Chondrocyte (in vitro differentiated cells): ENCODE data around the gene PTEN. TPM values are rescaled to one million over a fixed set of nuclear protein-coding genes. Genes with fewer than 3 reads are reported as not detected.
"Not testable (repeated sequence)": the region's sequence is repeated elsewhere in the genome, so short reads cannot be mapped to it uniquely, and the experiment has no call there.

Source experiments
- DNase-seq: peaks from one replicate; pipeline ENCODE4 v3.0.0; 2021; ENCODE audit warnings: mixed read lengths, low spot score
- H3K27ac Mint-ChIP-seq: one replicate; pipeline ENCODE4 v1.8.0; 2021; ENCODE audit warnings: mild to moderate bottlenecking, moderate library complexity, mixed read lengths; ENCODE audit not compliant: unreplicated experiment
- H3K27me3 Mint-ChIP-seq: 2 replicates; pipeline ENCODE4 v1.8.0; 2021; ENCODE audit warnings: low read depth, mixed read lengths
- H3K36me3 Mint-ChIP-seq: 2 replicates; pipeline ENCODE4 v1.8.0; 2021; ENCODE audit warnings: low read depth, mixed read lengths
- H3K4me1 Mint-ChIP-seq: 2 replicates; pipeline ENCODE4 v1.8.0; 2021; ENCODE audit warnings: low read depth, mild to moderate bottlenecking, mixed read lengths
- H3K4me3 Mint-ChIP-seq: one replicate; pipeline ENCODE4 v1.8.0; 2021; ENCODE audit warnings: mild to moderate bottlenecking, moderate library complexity, mixed read lengths; ENCODE audit not compliant: unreplicated experiment
- H3K9me3 Mint-ChIP-seq: 2 replicates; pipeline ENCODE4 v1.8.0; 2021; ENCODE audit warnings: low read depth, mixed read lengths
- total RNA-seq: library from RNA; stranded (reverse); gene quantifications from 3 replicates; pipeline ENCODE4 v1.2.1, GENCODE V29; 2021
- TF ChIP-seq, protein P1 (sequence below): fragments of 200-600 bp; sonication (generic); IDR thresholded peaks from 2 replicates; pipeline ENCODE4 v1.5.0; 2021; ENCODE audit warnings: antibody characterized with exemption, mild to moderate bottlenecking, moderate library complexity

Gene PTEN
- total RNA-seq, 1 donor from 2014 or later: 85.4 TPM

DNA sequence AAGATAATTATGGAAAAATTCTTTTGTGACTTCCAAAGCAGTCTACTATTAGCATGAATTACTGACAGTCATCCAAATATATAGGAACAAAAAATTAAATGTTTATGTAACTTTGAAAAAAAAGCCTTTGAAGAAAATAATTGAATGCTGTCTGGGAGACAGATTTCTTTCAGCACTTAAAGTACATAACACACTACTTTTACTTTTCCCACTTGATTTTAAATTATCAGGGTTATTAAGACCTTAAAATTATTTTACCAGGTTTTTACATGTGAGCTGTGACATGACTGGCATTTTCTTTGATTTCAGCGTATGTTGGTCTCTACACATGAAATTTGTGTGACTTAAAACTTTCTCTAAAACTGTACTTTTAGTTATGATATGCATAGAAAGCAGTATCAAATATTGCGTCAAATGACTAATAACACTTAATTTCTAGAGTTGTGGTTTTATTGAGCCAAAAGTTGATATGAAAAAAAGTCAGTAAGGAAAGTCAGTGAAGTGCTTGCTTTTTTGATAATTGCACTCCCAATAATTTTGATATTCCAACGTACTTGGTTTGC lies 3.1 kb downstream of the PTEN start:
- TF ChIP-seq, protein P1, sequence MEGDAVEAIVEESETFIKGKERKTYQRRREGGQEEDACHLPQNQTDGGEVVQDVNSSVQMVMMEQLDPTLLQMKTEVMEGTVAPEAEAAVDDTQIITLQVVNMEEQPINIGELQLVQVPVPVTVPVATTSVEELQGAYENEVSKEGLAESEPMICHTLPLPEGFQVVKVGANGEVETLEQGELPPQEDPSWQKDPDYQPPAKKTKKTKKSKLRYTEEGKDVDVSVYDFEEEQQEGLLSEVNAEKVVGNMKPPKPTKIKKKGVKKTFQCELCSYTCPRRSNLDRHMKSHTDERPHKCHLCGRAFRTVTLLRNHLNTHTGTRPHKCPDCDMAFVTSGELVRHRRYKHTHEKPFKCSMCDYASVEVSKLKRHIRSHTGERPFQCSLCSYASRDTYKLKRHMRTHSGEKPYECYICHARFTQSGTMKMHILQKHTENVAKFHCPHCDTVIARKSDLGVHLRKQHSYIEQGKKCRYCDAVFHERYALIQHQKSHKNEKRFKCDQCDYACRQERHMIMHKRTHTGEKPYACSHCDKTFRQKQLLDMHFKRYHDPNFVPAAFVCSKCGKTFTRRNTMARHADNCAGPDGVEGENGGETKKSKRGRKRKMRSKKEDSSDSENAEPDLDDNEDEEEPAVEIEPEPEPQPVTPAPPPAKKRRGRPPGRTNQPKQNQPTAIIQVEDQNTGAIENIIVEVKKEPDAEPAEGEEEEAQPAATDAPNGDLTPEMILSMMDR: no peak
- peak overlapping the region; percentile 96 for H3K27ac Mint-ChIP-seq
- H3K4me3 Mint-ChIP-seq: peak overlapping the region; percentile 98
- H3K36me3 Mint-ChIP-seq: peaks cover 1% of the 10 kb centered on the region
- peaks cover 47% of the 10 kb centered on the region for H3K4me1 Mint-ChIP-seq
- no peaks in the 10 kb centered on the region for H3K9me3 Mint-ChIP-seq
- no peak for DNase-seq
- H3K27me3 Mint-ChIP-seq: no peaks in the 10 kb centered on the region

DNA sequence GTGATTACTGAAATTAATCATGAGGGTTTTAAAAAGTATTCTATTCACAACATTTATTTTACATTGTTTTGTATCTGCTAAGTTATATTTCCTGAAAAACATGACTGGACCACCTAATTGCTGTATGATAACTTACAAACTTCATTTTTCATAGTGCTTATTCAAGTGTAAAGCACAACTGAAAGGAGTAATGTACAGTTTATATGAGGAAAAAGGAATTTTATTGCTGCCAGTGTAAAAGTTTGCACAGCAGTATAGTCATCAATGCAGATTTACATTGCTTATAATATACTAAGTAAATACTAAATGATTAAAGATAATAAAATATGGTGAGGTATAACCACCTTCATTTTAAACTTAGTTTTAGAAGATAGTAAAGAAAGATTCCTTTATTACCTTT lies 4.0 kb downstream of the PTEN start:
- Mint-ChIP-seq H3K36me3 (peaks cover 1% of the 10 kb centered on the region), H3K4me1 (peaks cover 50% of the 10 kb centered on the region), H3K9me3 (no peaks in the 10 kb centered on the region), H3K4me3 (peak overlapping the region; percentile 98), H3K27me3 (no peaks in the 10 kb centered on the region), H3K27ac (peak overlapping the region; percentile 96)
- no peak for DNase-seq
- TF ChIP-seq, protein P1: no peak

DNA sequence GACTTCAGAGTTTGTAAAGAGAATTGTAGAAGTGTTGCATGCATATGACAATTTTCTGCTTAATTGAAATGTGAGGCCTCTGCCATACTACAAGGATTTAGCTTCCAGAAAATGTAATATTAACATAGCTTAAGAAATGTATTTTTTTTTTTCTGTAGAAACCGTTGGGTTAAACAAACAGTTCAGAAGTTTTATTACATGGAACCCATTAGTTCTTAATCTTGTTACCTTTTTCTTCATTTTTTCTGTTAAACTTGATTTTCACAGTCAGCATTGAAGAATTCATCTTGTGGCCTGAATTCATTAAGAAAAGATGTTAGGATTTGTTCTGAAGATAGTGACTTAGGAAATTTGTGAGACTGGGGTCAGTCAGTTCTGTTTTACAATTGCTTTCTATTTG lies 4.9 kb downstream of the PTEN start:
- no peaks in the 10 kb centered on the region for H3K9me3 Mint-ChIP-seq
- H3K4me1 Mint-ChIP-seq: peaks cover 55% of the 10 kb centered on the region
- TF ChIP-seq, protein P1: no peak
- H3K27me3 Mint-ChIP-seq: no peaks in the 10 kb centered on the region
- H3K36me3 Mint-ChIP-seq: peaks cover 1% of the 10 kb centered on the region
- H3K4me3 Mint-ChIP-seq: peak overlapping the region; percentile 58
- no peak for DNase-seq
- H3K27ac Mint-ChIP-seq: peak overlapping the region; percentile 52

DNA sequence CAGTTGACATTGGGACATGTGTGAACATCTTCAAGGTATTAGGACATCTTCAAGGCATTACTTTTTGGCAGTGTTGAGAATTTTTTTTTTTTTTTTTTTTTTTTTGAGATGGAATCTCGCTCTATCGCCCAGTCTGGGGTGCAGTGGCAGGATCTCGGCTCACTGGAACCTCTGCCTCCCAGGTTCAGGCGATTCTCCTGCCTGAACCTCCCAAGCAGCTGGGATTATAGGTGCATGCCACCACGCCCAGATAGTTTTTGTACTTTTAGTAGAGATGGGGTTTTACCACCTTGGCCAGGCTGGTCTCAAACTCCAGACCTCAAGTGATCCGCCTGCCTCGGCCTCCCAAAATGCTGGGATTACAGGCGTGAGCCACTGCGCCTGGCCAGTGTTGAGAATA lies 5.7 kb downstream of the PTEN start:
- peak overlapping the region; percentile 58 for H3K4me3 Mint-ChIP-seq
- DNase-seq, H3K27me3 Mint-ChIP-seq, H3K9me3 Mint-ChIP-seq, H3K36me3 Mint-ChIP-seq: not testable (repeated sequence)
- H3K4me1 Mint-ChIP-seq: peaks cover 61% of the 10 kb centered on the region
- H3K27ac Mint-ChIP-seq: peak overlapping the region; percentile 52

DNA sequence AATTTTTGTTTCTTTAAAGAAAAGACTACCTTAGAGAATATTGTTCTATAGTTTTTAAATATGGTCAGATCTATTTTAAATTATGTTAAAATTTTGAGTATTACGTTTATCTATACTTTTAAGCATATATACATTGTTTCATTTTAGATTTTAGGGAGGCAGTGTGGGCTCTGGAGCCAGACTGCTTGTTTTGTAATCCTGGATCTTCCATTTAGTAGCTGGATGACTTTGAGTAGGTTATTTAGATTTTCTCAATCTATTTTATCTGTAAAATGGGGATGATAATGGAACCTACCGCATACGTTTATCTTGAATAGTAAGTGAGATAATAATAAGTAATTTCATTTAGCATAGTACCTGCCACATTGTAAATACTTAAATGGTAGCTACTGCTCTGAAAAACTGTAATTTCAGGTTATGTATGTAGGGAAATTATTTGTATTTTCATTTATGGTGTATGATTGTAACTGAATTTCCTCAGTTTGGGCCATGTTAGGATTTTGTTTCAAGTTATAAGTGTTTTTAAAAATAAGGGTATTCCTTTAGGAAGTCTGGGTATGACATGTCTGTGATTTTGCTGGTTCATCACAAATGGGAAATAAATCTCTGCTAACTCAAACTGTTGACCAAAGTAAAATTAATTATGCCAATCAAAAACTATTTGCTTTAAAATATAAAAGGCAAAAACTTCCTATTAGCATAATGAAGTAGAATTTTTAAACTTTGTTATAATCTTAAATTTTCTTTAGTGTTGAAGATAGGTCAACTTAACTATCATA lies 6.5 kb downstream of the PTEN start:
- TF ChIP-seq, protein P1: no peak
- no peak overlapping the region for H3K4me3 Mint-ChIP-seq
- H3K27me3 Mint-ChIP-seq: no peaks in the 10 kb centered on the region
- H3K27ac Mint-ChIP-seq: peak overlapping the region; percentile 65
- no peaks in the 10 kb centered on the region for H3K9me3 Mint-ChIP-seq
- peaks cover 67% of the 10 kb centered on the region for H3K4me1 Mint-ChIP-seq
- no peak for DNase-seq
- H3K36me3 Mint-ChIP-seq: no peaks in the 10 kb centered on the region
